Esophagus squamous epithelium (tissue), 5 donors: ENCODE data around the gene SPPL2B. TPM values are rescaled to one million over a fixed set of nuclear protein-coding genes. Genes with fewer than 3 reads are reported as not detected.

Source experiments
- DNase-seq: peaks from one replicate; lab custom pipeline; 2025; lab: John Stamatoyannopoulos, UW
- H3K27ac ChIP-seq, 4 donors: fragments of 200-600 bp; sonication (generic); one replicate each; pipeline ENCODE4 v1.5.1; 2016 to 2019; ENCODE audit warnings: mild to moderate bottlenecking in 1 of 4
- H3K27me3 ChIP-seq, 4 donors: fragments of 200-600 bp; sonication (generic); 1 replicate in 3 of 4; 2 replicates in 1 of 4; pipeline versions ENCODE4 v1.5.1 to v1.6.0; 2017 to 2021; ENCODE audit warnings: antibody characterized with exemption in 1 of 4
- H3K36me3 ChIP-seq, 3 donors: fragments of 200-600 bp; sonication (generic); one replicate each; pipeline ENCODE4 v1.5.1; 2016 to 2019
- H3K4me1 ChIP-seq, 3 donors: fragments of 200-600 bp; sonication (generic); one replicate each; pipeline ENCODE4 v1.5.1; 2017 to 2019
- H3K4me3 ChIP-seq, 4 donors: fragments of 200-600 bp; sonication (generic); 1 replicate in 3 of 4; 2 replicates in 1 of 4; pipeline ENCODE4 v1.5.1; 2016 to 2019; ENCODE audit warnings: mild to moderate bottlenecking in 2 of 4, moderate library complexity in 1 of 4
- H3K9me3 ChIP-seq, 3 donors: fragments of 200-600 bp; sonication (generic); one replicate each; pipeline ENCODE4 v1.5.1; 2016 to 2019
- CTCF ChIP-seq, 6 experiments: fragments of 450-650 bp in 4 of 6; fragments of 200-600 bp in 2 of 6; sonication (generic) in 2 of 6; IDR thresholded peaks; one replicate each; pipeline ENCODE4 v1.5.1; 2016 to 2019; ENCODE audit warnings: antibody characterized with exemption in 6 of 6, mild to moderate bottlenecking in 4 of 6, moderate library complexity in 4 of 6
- POLR2A ChIP-seq, 4 donors: fragments of 450-650 bp; IDR thresholded peaks; one replicate each; pipeline ENCODE4 v1.6.1; 2017; ENCODE audit warnings: antibody characterized with exemption in 4 of 4, mild to moderate bottlenecking in 4 of 4, moderate library complexity in 3 of 4
- WGBS, 2 donors: methylation state at CpG; one replicate each; pipeline ENCODE4 v1.1.5; 2018; 5-methylcytosine and 5-hydroxymethylcytosine counted together
- intact Hi-C: fragments of 100-400 bp; cut with DNase I; formaldehyde crosslinking; loops from one replicate; pipeline ENCODE4 v1.15.0; 2022
- total RNA-seq, 4 donors: library from RNA; depleted of rRNA; stranded (reverse); fragments of >200 nt; gene quantifications; one replicate each; pipeline ENCODE4 v1.1.0, GENCODE V29; 2016
- donor health status: DM: yes; HTN: yes; CAD: no.

The SPPL2B gene
- total RNA-seq, 4 donors from 2014 or later, result 14.7 to 37.7 (median 36.2) TPM

GRCh38 chr19:2337329-2337707 lies 8.8 kb downstream of the SPPL2B start:
- intact Hi-C loops, result no loop called here
- DNase-seq, result no peak
- Histone ChIP-seq H3K27ac (no peak overlapping the region), H3K36me3 (peaks cover 0 to 63% (median 12%) of the 10 kb centered on the region in 3 donors), H3K9me3 (no peaks in the 10 kb centered on the region), H3K27me3 (no peaks in the 10 kb centered on the region), H3K4me1 (peaks cover 4 to 35% (median 8%) of the 10 kb centered on the region in 3 donors), H3K4me3 (no peak overlapping the region)
- WGBS, 2 donors, result 55 to 87% methylated on average over 4 to 7 of the region's 19 CpGs
- TF ChIP-seq POLR2A (IDR thresholded peaks at IDR 0.05) (no peak), CTCF (IDR thresholded peaks at IDR 0.05) (peak in 1 of 6 experiments; percentile 17)

DNA sequence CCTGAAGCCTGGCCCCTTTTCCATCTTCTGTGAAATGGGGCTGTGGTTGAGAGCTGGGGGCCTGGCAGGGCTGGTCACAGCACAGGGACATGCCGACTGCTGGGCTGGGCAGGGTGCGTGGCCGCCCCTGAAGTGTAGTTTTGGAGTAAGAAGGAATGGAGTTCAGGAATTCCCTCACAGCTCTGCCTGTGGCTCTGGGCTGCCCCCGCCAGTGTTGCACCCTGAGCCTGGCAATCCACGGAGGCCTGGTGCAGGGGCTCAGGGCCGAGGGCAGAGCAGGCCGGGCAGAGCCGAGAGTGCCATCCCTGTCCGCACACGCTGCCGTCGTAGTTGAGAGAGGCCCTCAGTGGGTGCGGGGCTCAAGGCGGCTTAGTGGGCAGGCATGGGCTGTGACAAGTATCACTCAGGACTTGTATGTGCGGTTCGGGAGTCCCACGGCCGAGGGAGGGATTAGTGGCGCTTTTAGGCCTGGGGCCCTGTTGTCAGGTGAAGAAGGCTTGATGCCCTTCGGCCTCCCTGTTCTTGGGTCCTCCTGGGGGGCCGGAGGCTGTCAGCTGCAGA lies 9.7 kb downstream of the SPPL2B start:
- 80% methylated on average over 1 of the region's 21 CpGs; no CpG with 5 or more reads in 1 of the 2 donors for WGBS, 2 donors
- H3K36me3 ChIP-seq, result peaks cover 0 to 71% (median 12%) of the 10 kb centered on the region in 3 donors
- no peak for DNase-seq
- no peak overlapping the region for H3K4me3 ChIP-seq
- H3K27ac ChIP-seq, result no peak overlapping the region
- TF ChIP-seq POLR2A (IDR thresholded peaks at IDR 0.05) (no peak), CTCF (IDR thresholded peaks at IDR 0.05) (no peak)
- no peaks in the 10 kb centered on the region for H3K27me3 ChIP-seq
- H3K9me3 ChIP-seq, result no peaks in the 10 kb centered on the region
- intact Hi-C loops, result no loop called here
- peaks cover 0 to 27% (median 4%) of the 10 kb centered on the region in 3 donors for H3K4me1 ChIP-seq

GRCh38 chr19:2338751-2339643 lies 10.5 kb downstream of the SPPL2B start:
- DNase-seq, result no peak
- Histone ChIP-seq H3K4me1 (peaks cover 0 to 19% (median 4%) of the 10 kb centered on the region in 3 donors), H3K36me3 (peaks cover 0 to 78% (median 12%) of the 10 kb centered on the region in 3 donors), H3K27ac (no peak overlapping the region), H3K27me3 (no peaks in the 10 kb centered on the region), H3K4me3 (no peak overlapping the region), H3K9me3 (no peaks in the 10 kb centered on the region)
- 95% methylated on average over 12 of the region's 54 CpGs; no CpG with 5 or more reads in 1 of the 2 donors for WGBS, 2 donors
- intact Hi-C loops, result no loop called here
- no peak for TF ChIP-seq CTCF (IDR thresholded peaks at IDR 0.05)
- no peak for TF ChIP-seq POLR2A (IDR thresholded peaks at IDR 0.05)

- no peak for TF ChIP-seq POLR2A (IDR thresholded peaks at IDR 0.05)
- Histone ChIP-seq H3K27me3 (no peaks in the 10 kb centered on the region), H3K27ac (no peak overlapping the region), H3K4me1 (peaks cover 0 to 16% (median 4%) of the 10 kb centered on the region in 3 donors), H3K4me3 (no peak overlapping the region), H3K9me3 (no peaks in the 10 kb centered on the region), H3K36me3 (peaks cover 0 to 76% (median 12%) of the 10 kb centered on the region in 3 donors)
- 95% methylated on average over 26 of the region's 52 CpGs; no CpG with 5 or more reads in 1 of the 2 donors for WGBS, 2 donors
- no peak for DNase-seq
- intact Hi-C loops, result no loop called here
Measured at GRCh38 chr19:2339644-2340310, 11.3 kb downstream of the SPPL2B start.

GRCh38 chr19:2340496-2341243 lies 12.2 kb downstream of the SPPL2B start:
- TF ChIP-seq CTCF (IDR thresholded peaks at IDR 0.05) (no peak), POLR2A (IDR thresholded peaks at IDR 0.05) (no peak)
- peaks cover 0 to 18% (median 4%) of the 10 kb centered on the region in 3 donors for H3K4me1 ChIP-seq
- H3K27ac ChIP-seq, result no peak overlapping the region
- H3K4me3 ChIP-seq, result no peak overlapping the region
- no peak for DNase-seq
- no peaks in the 10 kb centered on the region for H3K27me3 ChIP-seq
- intact Hi-C loops, result no loop called here
- peaks cover 0 to 81% (median 12%) of the 10 kb centered on the region in 3 donors for H3K36me3 ChIP-seq
- no peaks in the 10 kb centered on the region for H3K9me3 ChIP-seq
- 81% methylated on average over 10 of the region's 38 CpGs; no CpG with 5 or more reads in 1 of the 2 donors for WGBS, 2 donors
